NOMO-1 (cell line): Measurements from ENCODE around the gene IQSEC1.

Source experiments
- DNase-seq, 2 experiments: peaks; one replicate each; lab custom pipeline; 2025; ENCODE audit not compliant: unreplicated experiment in 2 of 2; lab: John Stamatoyannopoulos, UW

The IQSEC1 gene

DNA sequence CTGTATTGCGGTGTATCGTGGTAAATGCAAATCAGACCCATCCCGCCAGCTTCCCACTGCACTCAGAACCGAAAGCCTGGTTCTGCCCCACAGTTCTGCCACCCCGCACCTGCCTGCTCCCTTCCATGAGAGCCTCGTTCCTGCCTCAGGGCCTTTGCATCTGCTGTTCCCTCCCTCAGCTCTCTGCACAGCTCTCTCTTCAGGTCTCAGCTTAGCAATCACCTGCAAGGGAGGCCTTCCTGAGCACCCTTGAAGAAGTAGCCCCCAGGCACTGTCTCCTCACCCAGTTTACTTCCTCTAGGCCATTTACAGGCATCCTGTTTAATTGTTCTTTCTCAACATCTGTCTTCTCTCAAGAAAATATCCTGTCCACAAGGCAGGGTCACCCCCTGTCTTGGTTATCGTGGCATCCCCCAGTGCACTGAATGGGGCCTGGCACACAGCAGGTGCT is 13.3 kb upstream of the IQSEC1 start:
- DNase-seq = peak; percentile 11 to 29

DNA sequence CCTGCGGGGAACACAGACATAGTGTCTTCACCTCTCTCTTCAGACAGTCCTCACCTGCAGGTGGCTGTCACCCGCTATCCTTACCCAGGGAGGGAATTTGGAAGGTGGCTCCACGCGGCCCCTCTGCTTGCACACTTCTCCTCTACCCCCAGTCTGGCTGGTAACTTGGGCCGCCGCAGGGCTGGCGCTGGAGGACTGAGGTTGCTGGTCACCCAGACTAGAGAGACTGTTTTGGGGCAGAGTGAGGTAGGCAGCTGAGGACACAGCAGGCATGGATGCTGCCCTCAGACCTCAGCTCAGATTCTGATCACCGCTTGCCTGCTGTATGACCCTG is 12.6 kb upstream of the IQSEC1 start:
- DNase-seq = no peak

DNA sequence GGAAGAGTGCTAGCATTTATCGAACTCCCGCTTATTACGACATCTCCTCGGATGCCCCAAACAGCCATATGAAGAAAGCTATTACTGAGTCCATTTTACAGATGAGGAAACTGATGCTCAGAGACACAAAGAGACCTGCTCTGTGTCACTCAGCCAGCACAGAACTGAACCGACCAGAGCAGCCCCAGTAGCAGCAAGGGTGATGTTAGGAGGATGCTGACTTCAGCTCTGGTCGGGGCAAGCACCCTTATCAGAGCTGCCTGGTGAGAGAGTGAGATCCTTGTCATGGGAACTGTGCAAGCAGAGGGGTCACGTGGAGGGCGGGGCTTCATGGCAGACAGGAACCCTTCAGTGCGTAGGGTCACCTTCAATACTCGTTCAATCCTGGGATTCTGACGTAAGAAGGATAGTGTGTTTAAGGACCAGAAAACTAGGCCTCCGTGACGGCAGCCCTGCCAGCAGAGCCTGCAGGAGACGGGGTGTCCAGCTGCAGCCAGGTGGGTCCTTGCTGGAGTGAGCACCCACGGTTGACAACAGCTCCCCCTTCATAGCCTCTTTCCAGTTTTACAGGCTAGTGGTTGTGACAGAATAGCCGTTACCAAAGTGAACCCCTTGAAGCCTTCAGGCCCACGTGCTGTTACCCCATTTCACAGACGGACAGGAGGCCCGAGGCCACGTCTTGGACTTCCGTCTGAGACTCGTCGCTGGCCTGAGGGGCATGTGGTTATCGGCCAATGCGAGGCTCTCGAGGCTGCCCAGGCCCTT is 12.0 kb upstream of the IQSEC1 start:
- no peak for DNase-seq

DNA sequence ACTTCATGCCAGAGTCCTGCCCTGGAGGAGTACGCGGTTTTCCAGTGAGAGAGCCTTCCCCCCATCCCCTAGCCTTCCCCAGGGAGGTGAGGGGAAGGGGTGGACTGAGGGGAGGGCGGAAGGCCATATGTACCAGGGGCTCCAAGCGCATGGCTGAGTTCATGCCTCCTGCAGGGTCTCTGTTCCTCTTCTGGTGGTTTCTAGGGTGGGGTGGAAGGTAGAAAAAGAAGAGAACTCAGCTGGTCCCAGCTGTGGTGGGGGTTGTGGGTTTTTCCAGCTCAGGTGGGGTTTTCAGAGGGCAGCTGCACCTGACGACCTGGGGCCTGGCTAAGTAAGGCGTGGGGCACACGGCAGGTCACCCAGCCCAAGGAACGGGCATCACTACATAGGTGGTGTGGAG is 10.7 kb upstream of the IQSEC1 start:
- no peak for DNase-seq

DNA sequence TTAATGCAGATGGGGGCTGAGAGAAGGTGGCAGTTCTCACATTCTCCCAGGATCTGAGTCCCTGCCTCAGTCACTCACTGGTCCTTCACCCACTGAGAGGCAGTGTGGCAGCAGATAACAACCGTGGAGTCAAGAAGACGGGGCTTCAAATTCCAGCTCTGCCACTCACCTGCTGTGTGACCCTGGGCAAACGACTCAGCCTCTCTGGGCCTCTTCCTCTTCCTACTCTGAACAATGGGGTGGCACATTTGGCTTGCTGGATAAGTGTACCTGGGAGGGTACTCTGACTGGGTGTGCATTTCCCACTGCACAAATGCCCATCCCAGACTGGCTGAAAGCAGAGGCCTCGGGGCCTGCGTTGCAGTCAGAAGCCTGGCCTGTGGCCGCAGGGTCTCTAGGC is 10.0 kb upstream of the IQSEC1 start:
- no peak for DNase-seq

DNA sequence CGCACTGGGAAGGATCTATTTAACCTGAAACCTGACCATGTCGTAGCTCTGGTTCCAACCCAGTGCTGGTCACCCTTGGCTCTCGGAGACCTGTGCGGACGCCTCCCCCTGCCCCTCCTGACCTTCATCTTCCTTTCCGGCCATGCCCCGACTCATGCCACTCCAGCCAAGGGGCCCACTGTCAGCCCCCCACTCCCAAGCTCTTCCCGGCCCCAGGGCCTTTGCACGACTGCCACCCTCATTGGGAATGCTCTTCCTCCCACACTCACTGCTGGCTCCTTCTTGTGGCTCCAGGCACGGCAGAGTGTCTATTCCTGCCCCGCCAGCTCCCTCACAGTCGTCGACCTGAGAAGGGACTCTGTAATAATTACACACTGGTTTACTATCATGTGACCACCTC is 9.4 kb upstream of the IQSEC1 start:
- no peak for DNase-seq

DNA sequence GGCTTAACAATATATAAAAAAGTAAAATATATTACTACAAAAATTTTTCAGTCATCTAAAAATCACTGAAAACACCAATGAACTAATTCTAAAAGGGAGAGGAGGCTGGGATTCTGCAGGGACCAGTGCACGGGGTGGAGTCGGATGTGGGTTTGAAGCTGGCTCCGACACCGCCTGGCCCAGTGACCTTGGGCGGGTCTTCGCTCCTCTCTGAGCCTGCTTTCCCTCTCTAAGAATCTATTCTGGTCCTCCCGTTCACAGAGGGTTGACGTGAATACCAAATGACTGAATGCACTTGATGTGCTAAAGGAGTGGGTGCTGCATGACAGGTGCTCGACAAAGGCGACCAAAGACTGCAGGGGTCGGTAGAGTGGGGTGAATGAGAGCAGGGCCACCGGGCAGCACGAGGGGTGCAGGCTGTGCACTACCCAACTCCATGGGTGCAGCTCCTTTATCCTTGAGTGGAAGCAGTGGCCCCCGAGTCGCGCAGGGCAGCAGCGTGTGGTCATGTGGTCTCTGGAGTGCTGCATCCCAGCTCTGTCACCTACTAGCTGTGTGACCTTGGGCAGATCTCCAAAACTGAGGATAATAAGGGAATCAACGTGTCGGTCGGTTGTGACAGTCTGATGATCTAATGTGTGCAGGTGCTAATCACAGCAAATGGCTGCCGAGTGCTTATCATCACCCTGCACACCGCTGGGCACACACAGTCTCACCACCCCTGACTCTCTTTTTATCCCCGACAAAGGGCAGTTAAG is 8.6 kb upstream of the IQSEC1 start:
- DNase-seq = no peak

DNA sequence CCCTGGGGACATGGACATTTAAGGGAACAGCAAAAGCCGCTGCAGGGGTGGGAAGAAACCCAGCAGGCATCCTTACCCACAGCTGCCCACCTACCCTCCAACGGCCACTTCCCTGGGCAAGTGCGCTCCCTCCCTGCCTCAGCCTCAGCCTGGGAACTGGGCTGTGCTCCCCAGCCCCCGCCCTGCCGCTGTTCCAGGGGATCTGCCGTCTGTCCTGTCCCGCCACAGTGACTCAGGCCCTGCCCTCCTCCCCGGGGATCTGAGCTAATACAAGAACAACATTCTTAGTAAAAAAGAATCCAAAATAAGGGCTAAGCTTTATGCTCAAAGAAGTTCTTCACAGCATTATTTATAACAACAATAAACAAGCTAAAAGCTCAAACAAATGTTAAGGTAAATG is 7.4 kb upstream of the IQSEC1 start:
- no peak for DNase-seq

DNA sequence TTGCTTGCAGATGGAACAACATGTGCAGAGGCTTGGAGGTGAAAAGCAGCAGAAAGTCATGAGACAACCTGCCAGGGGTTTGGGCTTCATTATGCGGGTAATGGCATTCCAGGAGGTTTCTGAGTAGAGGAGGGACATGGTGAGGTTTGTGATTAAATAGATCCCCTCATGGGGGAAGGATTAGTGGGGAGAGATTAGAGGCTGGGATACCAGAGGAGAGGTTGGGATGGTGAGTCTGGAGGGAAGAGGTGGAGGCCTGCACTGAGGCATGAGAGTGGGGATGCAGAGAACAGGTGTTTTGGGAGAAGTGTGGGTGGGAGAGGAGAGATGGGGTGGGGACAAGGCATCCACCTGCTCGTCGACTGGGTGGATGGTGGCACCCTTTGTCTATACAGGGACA is 6.8 kb upstream of the IQSEC1 start:
- DNase-seq = no peak

DNA sequence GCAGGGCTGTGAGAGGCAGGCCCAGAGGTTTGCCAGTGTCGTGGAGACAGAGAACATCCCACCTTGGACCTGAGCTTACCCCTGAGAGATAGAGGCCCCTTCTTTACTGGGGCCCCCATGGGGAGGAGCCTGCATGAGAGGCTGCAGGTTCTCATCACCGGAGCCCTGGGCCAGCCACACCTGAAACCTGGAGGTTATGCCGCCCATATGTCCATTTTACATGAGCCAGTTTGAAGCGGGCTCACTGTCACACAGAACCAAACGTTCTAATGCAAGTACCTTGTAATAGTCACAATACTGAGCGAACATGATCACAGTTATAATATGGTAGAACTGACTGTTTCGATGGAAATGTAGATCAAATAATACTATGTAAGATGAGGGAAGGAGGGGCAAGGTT is 6.3 kb upstream of the IQSEC1 start:
- DNase-seq = no peak

DNA sequence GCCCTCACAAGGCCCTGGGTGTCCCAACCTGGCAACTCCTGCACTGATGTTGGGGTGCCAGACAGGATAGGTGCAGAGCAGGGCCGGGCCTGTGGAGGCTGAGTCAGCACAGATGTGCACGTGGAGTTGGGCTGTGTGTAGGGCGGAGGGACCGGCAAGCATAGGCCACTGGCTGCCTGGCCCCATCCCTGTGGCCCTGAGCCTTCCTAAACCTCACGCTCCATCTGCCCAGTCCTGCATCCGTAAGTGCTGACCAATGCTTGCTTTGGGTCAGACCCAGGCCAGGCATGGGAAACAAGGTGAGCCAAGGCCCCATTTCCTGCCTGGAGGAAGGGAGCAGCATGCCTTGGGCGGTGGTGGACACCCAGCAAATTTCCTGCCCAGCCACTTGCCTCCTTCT is 5.8 kb upstream of the IQSEC1 start:
- DNase-seq = no peak

DNA sequence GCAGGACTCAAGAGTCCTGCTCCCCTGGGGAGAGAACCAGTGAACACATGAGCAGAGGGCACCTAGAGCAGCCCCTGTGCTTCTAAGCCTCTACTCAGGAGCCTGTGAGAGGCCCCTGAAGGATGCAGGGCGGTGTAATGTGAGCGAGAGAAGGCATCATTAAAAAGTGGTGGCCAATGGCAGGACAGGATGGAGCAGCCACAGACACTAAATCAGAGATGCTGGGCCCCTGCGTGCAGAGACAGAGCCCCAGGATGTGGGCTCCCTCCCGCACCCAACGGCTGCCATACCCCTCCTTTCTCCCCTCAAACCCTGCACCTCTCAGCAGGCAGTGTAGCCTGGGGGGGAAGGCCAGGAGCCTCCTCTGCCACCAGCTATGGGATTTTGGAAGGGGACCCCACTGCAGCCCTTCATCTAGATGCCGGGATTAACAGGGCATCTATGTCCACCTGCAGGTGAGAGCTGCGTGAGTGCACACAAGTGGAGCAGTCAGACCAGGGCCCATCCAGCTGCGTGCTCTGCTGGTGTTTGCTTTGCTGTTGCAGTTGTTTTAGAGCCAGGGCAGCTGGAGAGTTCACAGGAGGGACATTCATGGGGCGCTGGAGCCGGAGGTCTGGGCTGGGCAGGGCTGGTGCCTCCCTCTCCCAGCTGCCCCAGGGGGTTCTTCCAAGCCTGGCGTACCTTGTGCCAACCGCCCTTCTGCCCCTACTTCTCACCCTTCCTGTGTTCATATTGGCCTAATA is 5.1 kb upstream of the IQSEC1 start:
- DNase-seq = no peak

DNA sequence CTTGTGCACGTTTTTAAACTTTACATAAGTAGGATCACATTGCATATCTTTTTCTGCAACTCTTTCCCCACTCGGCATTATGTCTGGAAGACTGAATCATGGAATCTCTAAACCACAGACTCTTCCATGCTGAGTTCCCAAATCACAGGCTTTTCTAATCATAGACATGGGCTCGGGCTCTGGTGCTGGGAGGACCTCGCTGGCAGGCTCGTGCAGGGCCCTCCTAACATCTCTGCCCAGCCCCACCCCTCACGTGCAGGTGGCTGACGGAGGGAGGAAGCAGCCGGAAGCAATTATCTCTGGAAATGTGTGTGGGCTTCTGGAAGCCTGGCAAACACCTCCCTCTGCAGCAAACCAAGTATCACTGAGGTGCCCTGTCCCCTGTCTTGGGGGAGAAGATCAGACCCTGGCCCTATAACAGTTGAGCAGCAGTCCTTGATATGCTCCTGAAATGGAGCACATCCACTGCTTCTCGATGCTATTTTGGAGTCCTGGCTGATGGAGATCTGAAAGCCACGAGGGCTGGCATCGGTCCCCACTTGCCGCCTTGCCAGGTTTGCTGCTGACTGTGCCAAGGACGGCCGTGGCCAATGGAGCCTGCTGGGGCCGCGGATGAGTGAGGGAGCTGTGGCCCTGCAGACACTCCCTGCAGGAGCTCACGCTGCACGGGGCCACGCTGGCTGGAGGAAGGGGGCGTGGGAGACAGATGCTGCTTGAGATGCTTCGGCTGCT is 4.4 kb upstream of the IQSEC1 start:
- DNase-seq = no peak

DNA sequence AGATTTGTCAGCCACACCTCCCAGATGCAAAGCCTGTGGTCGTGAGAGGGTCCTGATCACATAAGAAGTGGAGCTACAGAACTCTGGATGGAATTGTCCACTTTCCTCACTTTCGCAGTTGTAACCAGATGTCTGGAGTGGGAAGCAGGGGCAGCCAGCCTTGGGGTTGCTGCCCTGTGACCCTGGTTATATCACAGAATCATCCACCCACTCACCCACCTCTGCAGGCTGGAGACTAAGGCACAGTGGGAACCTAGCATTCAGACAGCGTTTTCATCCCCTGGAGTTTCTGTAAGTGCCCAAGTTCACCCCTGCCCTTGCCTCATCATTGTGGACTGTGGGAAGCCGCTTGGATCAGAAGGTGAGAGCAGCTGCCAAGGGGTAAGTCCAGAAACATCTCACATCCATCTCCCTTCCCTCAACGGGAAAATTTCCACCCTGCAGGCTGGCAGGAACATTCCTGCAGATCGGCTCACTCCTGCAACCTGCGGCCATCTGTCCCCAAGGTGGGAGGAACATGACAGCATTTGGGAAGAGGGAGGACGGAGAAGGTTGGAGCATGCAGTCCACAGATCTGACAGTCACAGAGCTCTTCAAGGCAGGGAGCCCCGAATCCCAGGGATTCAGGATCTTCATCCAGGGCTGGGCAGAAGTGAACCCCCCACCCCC is 2.9 kb upstream of the IQSEC1 start:
- no peak for DNase-seq

DNA sequence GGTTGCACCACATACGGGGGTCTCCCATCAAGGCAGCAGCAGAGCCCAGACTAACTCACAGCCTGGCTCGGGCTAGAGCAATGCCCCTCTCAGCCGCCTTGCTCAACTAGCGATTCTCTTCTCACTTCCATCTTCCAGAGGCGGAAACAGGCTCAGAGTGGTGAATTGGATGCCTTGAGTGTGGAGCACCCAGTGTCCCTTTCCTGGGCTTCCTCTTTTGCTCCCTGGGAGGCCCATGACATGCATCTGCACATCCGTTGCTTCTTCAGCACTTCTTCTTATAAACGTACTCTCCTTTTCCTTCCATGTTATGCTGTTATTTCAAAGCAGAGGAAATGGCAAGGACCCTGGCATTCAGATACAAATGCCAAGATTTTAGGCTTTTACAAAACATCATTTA is 2.1 kb upstream of the IQSEC1 start:
- DNase-seq = peak in 1 of 2 experiments; percentile 18

DNA sequence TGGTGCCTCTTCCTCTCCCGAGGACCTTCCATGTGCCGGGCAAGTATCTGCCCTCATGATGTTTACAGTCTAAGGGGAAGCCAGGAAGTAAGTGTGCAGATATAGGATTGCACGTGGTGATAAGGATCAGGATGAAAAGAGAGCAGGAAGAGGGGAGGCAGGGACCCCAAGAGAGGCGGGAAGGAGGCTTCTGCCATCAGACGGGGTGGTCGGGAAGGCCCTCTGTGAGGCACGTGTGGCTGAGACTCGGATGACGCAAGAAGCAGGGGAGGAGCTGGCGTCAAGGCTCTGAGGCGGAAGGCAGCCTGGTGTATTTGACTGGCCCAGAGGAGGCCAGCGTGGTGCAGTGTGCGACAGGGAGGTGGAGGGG is 762 bp upstream of the IQSEC1 start:
- DNase-seq = no peak

DNA sequence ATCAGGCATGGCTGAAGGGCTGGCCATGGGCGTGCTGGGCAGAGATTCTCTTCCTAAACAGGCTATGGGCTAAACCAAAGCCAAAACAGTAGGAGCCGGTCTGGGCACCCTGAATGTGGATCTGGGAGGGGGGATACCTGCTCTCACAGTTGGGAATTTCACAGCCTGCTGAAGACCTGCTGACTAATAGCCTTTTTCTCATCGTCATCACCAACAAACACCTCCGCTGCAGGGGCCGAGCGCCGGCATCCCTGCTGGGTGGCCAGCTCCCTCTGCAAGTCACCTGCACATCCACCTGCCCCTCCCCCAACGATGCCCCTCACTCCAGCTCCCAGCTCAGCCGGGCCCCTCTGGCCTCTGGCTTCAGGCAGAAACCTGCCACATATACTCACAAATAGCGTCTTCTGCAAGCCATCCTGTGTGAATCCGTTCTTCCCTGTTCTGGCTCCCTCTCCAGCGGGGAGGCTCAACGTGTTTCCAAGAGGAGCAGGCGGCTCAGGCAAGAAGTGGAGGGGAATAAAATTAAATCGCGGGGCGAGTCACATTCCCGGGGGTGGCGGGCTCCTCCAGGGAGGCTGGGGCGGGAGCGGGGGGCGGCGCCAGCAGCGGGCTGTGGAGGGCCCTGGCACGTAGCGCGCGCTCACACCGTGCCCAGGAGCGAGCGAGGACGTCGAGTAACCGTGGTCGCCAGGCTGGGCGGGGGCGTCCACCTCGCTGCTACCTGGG is 466 bp downstream of the IQSEC1 start:
- no peak for DNase-seq

DNA sequence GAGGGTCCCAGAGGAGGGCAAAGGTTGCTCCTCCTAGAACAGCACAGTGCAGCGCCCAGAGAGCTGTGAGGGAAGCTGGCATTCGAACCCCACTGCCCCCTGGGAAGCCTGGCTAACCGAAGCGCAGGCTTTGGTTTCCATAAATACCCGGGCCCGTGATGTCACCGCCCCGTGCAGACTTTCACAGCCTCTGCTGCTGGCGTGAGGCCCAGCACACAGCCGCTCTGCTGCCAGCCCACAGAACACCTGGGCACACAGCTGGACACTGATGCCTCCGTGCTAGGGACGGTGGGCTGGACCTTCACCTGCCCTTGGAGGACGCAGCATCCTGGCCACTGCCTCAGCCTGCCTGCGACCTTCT is 1.0 kb downstream of the IQSEC1 start:
- no peak for DNase-seq

DNA sequence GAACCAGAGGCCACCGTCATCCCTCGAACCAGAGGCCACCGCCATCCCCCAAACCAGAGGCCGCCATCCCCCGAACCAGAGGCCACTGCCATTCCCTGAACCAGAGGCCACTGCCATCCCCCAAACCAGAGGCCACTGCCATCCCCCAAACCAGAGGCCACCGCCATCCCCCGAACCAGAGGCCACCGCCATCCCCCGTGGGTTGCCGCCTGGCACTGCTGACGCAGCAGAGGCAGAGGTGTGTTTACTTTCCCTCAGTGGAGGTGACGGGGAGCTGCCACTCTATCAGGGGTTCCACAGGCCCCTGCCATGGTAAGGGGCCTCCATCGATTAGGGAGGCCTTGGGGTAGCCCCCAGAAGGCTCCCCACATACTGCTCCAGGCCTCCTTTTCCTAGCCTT is 1.5 kb downstream of the IQSEC1 start:
- DNase-seq = no peak
